OCI-LY1 (cell line): Measurements from ENCODE around the gene FHIT.

Source experiments
- H2AFZ ChIP-seq: fragments of 200-600 bp; sonication (generic), shearing (Covaris generic); 2 replicates; pipeline ENCODE4 v1.6.0; 2014; ENCODE audit warnings: antibody characterized with exemption, mild to moderate bottlenecking, low read length
- H3F3A ChIP-seq: fragments of 200-600 bp; sonication (generic), shearing (Covaris generic); 2 replicates; pipeline ENCODE4 v1.6.0; 2014; ENCODE audit warnings: mild to moderate bottlenecking, antibody characterized with exemption, low read length, moderate library complexity; ENCODE audit not compliant: insufficient read depth
- H3K27ac ChIP-seq: fragments of 200-600 bp; sonication (generic); 2 replicates; pipeline ENCODE4 v1.5.1; 2014; ENCODE audit warnings: low read length, mixed run types, mild to moderate bottlenecking, low read depth; ENCODE audit not compliant: poor library complexity, severe bottlenecking
- H3K27me3 ChIP-seq: fragments of 200-600 bp; sonication (generic); 2 replicates; pipeline ENCODE4 v1.6.0; 2014; ENCODE audit warnings: antibody characterized with exemption, mild to moderate bottlenecking, low read length, moderate library complexity; ENCODE audit not compliant: insufficient read depth
- H3K36me3 ChIP-seq: fragments of 200-600 bp; sonication (generic); 2 replicates; pipeline ENCODE4 v1.6.1; 2014; ENCODE audit warnings: mild to moderate bottlenecking, antibody characterized with exemption, low read length, moderate library complexity, mixed read lengths; ENCODE audit not compliant: insufficient read depth
- H3K4me1 ChIP-seq: fragments of 200-600 bp; sonication (generic); 2 replicates; pipeline ENCODE4 v1.5.1; 2014; ENCODE audit warnings: mild to moderate bottlenecking, low read length, moderate library complexity; ENCODE audit not compliant: insufficient read depth, severe bottlenecking
- H3K4me2 ChIP-seq: fragments of 200-600 bp; sonication (generic), shearing (Covaris generic); 2 replicates; pipeline ENCODE4 v1.6.1; 2014; ENCODE audit warnings: low read length
- H3K4me3 ChIP-seq: fragments of 200-600 bp; sonication (generic); 2 replicates; pipeline ENCODE4 v1.5.1; 2014; ENCODE audit warnings: low read length, low read depth, mild to moderate bottlenecking, mixed read lengths; ENCODE audit not compliant: poor library complexity, severe bottlenecking
- H3K79me2 ChIP-seq: fragments of 200-600 bp; shearing (Covaris generic); 2 replicates; pipeline ENCODE4 v1.6.1; 2016; ENCODE audit warnings: mixed run types, low read length, mixed read lengths; ENCODE audit not compliant: insufficient read depth
- H3K9ac ChIP-seq: fragments of 200-600 bp; sonication (generic), shearing (Covaris generic); 2 replicates; pipeline ENCODE4 v1.6.1; 2014; ENCODE audit warnings: mild to moderate bottlenecking, low read length, mixed read lengths
- H3K9me2 ChIP-seq: fragments of 200-600 bp; sonication (generic), shearing (Covaris generic); 2 replicates; pipeline ENCODE4 v1.6.1; 2014; ENCODE audit warnings: low read depth, mild to moderate bottlenecking, low read length, mixed read lengths
- H3K9me3 ChIP-seq: fragments of 200-600 bp; shearing (Covaris generic); 2 replicates; pipeline ENCODE4 v1.6.1; 2014; ENCODE audit warnings: low read length, mixed read lengths
- H4K20me1 ChIP-seq: fragments of 200-600 bp; sonication (generic), shearing (Covaris generic); 2 replicates; pipeline ENCODE4 v1.6.0; 2016; ENCODE audit warnings: mild to moderate bottlenecking, low read length; ENCODE audit not compliant: insufficient read depth
- CTCF ChIP-seq: fragments of 200-600 bp; sonication (generic), shearing (Covaris generic); IDR thresholded peaks from 2 replicates; pipeline ENCODE4 v1.5.1; 2017; ENCODE audit warnings: mild to moderate bottlenecking, antibody characterized with exemption, low read length, moderate library complexity, mixed read lengths
- EZH2 ChIP-seq: fragments of 200-600 bp; sonication (generic), shearing (Covaris generic); IDR thresholded peaks from 2 replicates; pipeline ENCODE4 v1.8.0; 2017; ENCODE audit warnings: borderline replicate concordance, mixed run types, mild to moderate bottlenecking, antibody characterized with exemption, low read length, moderate library complexity, mixed read lengths

The FHIT gene

DNA sequence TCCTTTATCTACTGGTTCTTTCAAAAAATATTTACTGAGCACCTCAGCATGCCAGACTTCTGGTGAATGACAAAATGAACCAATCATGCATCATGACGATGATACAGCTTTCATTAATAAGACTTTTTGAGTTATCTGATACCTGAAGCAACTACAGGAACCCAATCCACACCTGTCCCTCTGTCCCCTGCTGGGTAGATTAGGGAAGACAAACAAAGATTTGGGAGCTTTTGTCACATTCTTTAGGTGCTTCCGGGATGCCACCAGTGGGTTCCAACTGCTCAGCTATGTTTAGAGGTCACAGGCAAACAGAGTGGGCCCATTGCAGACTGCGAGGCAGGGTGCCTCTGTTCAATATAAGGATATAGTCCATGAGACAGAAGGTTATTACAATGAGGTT lies 1180.9 kb downstream of the FHIT start:
- no peaks in the 10 kb centered on the region for H3K27me3 ChIP-seq
- H2AFZ ChIP-seq = no peak overlapping the region
- no peak overlapping the region for H3K4me3 ChIP-seq
- H3K27ac ChIP-seq = no peak overlapping the region
- H3K36me3 ChIP-seq = no peaks in the 10 kb centered on the region
- H3K9me3 ChIP-seq = no peaks in the 10 kb centered on the region
- H3K4me1 ChIP-seq = peaks cover 8% of the 10 kb centered on the region
- no peak overlapping the region for H3K9ac ChIP-seq
- H4K20me1 ChIP-seq = no peaks in the 10 kb centered on the region
- TF ChIP-seq EZH2 (no peak), CTCF (no peak)
- no peaks in the 10 kb centered on the region for H3K9me2 ChIP-seq
- H3K79me2 ChIP-seq = no peaks in the 10 kb centered on the region
- no peaks in the 10 kb centered on the region for H3F3A ChIP-seq
- H3K4me2 ChIP-seq = no peak overlapping the region

- Histone ChIP-seq H3K36me3 (no peaks in the 10 kb centered on the region), H3F3A (no peaks in the 10 kb centered on the region), H2AFZ (no peak overlapping the region), H3K9ac (no peak overlapping the region), H3K9me3 (no peaks in the 10 kb centered on the region), H3K9me2 (no peaks in the 10 kb centered on the region), H3K79me2 (no peaks in the 10 kb centered on the region), H3K4me1 (no peaks in the 10 kb centered on the region), H3K4me2 (no peak overlapping the region), H4K20me1 (no peaks in the 10 kb centered on the region), H3K27me3 (no peaks in the 10 kb centered on the region), H3K27ac (no peak overlapping the region), H3K4me3 (no peak overlapping the region)
- no peak for TF ChIP-seq EZH2
- TF ChIP-seq CTCF = no peak
These were observed 1185.9 kb downstream of the FHIT start for GRCh38 chr3:60065227-60065868.

DNA sequence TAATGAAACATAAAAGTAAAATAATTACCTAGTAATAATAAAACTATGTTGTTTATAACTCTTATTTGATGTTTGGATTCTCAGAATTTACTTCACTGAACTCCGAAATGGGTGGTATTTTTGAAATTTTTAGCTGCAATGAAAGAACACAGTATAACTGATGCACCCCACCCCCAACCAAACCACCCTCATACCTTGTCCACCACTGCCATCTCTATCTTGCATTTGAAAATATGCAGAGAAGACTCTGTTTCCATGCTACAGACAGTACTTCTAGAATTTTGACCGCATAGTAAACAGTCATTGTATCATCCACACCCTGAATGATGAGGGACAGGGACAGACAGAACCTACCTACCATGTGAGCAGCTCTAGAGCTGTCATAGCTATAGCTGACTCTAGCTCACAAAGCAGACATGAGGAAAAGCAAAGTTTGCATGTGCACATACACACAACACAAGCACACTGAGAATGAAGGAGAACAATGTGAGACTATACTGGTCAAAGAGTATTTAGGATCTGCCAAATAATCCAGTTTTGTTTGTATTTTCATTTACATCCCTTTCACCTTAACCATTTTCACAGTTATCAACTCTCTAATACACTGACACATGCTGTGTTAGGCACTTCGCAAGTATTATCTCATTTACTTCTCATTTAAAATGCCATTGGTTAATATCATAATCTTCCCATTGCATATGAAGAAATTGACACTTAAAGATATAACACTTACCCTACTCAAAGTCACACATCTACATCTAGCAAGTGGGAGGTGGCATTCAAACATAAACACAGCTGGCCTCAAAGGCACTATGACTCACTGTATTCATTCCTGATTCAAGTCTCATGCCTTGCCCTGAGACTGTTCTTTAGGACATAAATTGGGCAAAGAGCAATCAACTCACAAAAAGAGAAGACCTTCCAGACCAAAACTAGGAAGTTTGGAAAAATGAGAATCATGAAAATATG lies 1186.8 kb downstream of the FHIT start:
- Histone ChIP-seq H3K36me3 (no peaks in the 10 kb centered on the region), H3K79me2 (no peaks in the 10 kb centered on the region), H4K20me1 (no peaks in the 10 kb centered on the region), H3K27me3 (no peaks in the 10 kb centered on the region), H2AFZ (no peak overlapping the region), H3K4me3 (no peak overlapping the region), H3K4me2 (no peak overlapping the region), H3K27ac (no peak overlapping the region), H3K4me1 (no peaks in the 10 kb centered on the region), H3K9ac (no peak overlapping the region), H3K9me2 (no peaks in the 10 kb centered on the region), H3F3A (no peaks in the 10 kb centered on the region), H3K9me3 (no peaks in the 10 kb centered on the region)
- TF ChIP-seq EZH2 (no peak), CTCF (no peak)
